ENCODE data around the gene CECR2.

Gene CECR2

DNA sequence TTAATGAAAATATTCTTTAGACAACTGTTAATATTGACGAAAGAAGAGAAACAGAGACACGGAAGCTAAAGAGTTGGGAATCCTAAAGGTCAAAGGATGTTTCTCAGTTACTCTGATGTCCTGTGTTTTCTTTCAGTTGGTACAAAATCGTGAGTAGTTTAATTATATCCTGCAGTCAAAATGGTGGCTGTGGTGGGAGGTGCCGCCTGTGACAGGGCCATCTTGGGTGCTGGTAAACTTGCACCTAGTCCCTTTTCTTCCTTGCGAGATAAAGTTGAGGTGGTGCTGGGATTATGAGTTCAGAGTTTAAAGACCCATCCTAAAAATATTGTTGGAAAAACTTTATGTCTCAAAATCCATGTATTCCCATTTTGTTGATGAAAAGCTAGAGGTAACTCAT is 2.2 kb downstream of the CECR2 start:
- TF ChIP-seq, protein P1, sequence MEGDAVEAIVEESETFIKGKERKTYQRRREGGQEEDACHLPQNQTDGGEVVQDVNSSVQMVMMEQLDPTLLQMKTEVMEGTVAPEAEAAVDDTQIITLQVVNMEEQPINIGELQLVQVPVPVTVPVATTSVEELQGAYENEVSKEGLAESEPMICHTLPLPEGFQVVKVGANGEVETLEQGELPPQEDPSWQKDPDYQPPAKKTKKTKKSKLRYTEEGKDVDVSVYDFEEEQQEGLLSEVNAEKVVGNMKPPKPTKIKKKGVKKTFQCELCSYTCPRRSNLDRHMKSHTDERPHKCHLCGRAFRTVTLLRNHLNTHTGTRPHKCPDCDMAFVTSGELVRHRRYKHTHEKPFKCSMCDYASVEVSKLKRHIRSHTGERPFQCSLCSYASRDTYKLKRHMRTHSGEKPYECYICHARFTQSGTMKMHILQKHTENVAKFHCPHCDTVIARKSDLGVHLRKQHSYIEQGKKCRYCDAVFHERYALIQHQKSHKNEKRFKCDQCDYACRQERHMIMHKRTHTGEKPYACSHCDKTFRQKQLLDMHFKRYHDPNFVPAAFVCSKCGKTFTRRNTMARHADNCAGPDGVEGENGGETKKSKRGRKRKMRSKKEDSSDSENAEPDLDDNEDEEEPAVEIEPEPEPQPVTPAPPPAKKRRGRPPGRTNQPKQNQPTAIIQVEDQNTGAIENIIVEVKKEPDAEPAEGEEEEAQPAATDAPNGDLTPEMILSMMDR (IDR thresholded peaks at IDR 0.05; ENCODE audit: low read depth, low read length) = no peak
- no peak overlapping the region for H3K4me3 ChIP-seq (ENCODE audit: low read depth, low read length)

DNA sequence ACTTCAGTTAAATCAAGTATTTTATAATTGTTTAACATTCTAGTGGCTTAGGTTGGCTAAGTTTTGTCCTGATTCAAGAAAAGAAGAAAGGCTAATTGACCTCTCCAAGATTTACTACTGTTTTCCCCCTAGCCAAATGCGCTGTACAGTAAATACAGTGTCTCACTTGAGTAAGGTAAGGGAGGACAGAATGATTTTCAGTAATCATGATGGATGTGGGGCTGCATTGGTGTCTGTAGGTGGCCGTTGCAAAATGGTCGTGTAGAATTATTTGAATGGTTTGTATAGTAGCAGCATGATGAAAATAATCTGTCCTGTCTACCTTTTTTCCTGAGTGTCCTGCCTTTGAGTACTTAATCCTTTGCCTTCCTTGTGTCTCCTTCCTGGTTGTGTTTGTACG is 4.6 kb downstream of the CECR2 start:
- TF ChIP-seq, protein P1 (IDR thresholded peaks at IDR 0.05; ENCODE audit: low read depth, low read length) = no peak
- no peak overlapping the region for H3K4me3 ChIP-seq (ENCODE audit: low read depth, low read length)

DNA sequence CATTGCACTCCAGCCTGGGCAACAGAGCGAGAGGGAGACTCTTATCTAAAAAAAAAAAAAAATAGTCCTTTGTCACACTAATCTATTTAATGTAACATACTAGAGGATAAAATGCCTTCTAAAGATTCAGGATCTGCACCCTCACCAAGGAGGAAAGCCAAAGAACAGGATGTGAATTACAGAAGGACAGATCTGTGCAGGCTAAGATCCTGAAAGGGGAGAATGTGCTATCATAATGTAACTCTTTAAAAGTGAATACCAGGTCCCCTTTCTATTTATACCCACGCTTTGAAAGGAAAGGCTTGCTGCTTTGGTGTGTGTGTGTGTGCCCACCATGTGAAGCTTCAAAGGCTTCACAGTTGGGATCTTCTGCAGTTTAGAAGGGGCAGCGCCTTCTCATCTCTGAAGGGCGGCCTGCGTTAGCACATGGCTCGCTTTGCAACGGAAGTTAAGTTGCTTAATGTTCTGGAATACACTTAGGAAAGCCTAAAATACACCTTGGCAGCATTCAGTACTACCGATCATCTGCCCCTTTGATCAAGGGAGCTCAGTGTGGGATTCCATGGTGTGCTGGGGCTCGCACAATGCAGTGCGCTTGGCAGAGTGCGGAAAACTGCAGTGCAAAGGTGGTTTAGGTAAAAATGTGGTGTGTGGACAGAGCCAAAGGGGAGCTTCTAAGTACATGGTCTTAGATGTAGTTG is 6.8 kb downstream of the CECR2 start:
- TF ChIP-seq, protein P1 (IDR thresholded peaks at IDR 0.05; ENCODE audit: low read depth, low read length) = no peak
- no peak overlapping the region for H3K4me3 ChIP-seq (ENCODE audit: low read depth, low read length)

DNA sequence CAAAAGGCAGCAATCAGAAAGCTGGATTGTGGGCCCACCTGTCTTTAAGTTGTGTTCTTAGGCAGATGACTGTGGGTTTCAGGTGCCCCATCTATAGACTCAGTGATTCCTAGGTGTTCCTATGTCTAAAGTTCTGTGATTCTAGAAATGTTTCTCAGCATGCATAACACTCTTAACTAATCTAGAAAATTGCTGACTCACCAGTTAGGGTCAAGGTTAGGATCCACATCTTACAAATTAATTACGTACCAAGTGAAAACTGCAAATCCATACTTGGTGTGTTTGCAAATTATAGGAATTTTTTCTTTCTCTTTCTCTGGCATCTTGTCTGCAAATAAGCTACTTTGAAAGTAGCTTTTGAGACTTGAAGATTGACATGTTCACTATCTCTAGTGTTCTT is 7.7 kb downstream of the CECR2 start:
- no peak overlapping the region for H3K4me3 ChIP-seq (ENCODE audit: low read depth, low read length)
- TF ChIP-seq, protein P1 (IDR thresholded peaks at IDR 0.05; ENCODE audit: low read depth, low read length) = no peak

DNA sequence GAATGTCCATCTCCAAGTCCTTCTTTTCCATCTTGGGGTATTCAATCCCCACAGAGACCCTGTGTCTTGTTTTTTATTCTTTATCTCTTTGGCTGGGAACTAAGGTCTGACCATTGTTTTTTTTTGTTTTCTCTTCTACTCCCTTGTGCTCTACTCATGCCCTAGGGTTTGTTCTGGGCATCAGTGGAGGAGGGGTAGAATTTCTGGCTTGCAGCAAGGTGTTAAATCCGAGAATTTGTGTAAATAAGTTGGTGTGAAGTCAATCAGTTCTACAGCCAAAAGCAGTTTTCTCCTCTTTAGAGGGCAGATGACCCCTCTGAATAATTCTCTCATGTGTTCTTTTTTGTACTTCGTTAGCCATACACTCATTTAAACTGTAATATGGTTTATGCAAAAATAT is 10.7 kb downstream of the CECR2 start:
- no peak overlapping the region for H3K4me3 ChIP-seq (ENCODE audit: low read depth, low read length)
- TF ChIP-seq, protein P1 (IDR thresholded peaks at IDR 0.05; ENCODE audit: low read depth, low read length) = no peak

DNA sequence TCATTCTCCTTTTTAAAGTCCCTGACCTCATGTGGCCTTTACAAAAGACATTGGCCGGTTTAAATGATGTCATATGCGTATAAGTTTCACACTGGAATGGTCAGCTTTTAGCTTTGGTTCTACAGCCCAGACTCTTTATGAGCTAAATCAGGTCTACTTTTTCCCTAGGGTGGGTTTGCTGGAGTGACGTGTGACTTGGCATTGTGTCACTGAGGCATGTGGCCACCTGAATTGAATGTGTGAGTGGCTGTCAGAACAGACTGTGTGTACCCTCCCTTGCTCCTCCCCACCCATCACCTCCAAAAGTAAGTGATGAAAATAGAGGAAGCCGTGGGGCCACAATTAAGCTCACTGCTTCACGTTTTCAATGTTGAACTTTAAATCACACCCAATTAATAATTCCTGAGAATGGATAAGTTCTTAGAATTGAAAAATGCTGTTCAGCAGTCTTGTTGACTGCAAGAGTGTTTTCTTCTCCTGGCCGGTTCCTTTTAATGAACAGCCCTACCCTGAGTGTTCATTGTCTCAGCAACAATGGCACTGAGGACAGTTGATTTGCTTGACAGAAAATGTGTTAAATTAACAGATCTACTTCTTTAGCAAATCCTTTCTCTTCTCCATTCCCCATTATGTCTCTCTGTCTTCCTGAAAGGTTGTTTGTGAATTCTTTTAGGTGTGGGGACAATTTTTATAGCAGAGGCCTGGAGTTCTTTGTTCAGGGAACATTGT is 11.3 kb downstream of the CECR2 start:
- TF ChIP-seq, protein P1 (IDR thresholded peaks at IDR 0.05; ENCODE audit: low read depth, low read length) = no peak
- no peak overlapping the region for H3K4me3 ChIP-seq (ENCODE audit: low read depth, low read length)

DNA sequence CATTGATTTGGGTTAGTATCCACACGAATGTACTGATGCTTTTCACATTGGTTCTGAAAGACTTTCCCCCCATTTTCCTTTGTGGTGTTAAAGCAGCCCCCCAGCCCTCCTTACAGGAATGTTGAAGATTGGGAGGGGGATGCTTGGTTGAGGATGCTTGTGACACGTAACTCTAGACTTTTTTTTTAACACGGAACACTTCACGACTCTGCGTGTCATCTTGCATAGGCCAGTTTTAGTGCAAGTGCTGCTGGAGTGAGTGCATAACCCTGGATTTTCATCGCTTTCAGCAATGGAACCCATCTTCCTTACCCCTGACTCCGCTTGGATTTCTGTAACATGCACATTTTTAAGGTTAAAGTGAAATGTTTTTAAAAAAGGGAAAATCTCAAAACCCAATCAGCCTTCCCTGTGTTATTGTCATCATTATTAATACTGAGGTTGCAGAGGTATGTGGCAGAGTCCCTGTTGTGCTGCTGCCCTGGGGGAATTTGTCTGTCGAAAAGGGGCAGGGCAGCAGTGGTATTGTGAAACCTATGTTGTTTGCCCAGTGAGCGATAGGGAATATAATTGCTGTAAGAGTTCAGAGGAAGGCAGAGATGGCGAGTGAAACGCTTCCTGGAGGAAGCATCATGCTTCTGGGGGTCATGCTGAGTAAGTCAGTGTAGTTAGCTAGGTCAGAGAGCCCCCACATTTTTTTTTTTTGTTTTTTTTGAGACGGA is 12.1 kb downstream of the CECR2 start:
- H3K4me3 ChIP-seq (ENCODE audit: low read depth, low read length) = no peak overlapping the region
- TF ChIP-seq, protein P1 (IDR thresholded peaks at IDR 0.05; ENCODE audit: low read depth, low read length) = no peak

All from WI38 (cell line).